H9 (cell line): ENCODE measurements around the gene ARHGAP26. TPM values are rescaled to one million over a fixed set of nuclear protein-coding genes. Genes with fewer than 3 reads are reported as not detected.

Experiments
- DNase-seq: peaks from one replicate; pipeline ENCODE4 v3.0.0-alpha.2; 2017
- H2AFZ ChIP-seq: one replicate; pipeline ENCODE4 v1.6.1; 2013; ENCODE audit warnings: mild to moderate bottlenecking, low read length, control low read depth, moderate library complexity
- H2AK5ac ChIP-seq: 2 replicates; pipeline ENCODE4 v1.6.1; 2013; ENCODE audit warnings: low read length, control low read depth, mixed read lengths; ENCODE audit not compliant: insufficient read length
- H2BK120ac ChIP-seq: one replicate; pipeline ENCODE4 v1.6.1; 2013; ENCODE audit warnings: low read depth, mild to moderate bottlenecking, low read length, control low read depth, inconsistent platforms; ENCODE audit not compliant: poor library complexity, severe bottlenecking
- H2BK12ac ChIP-seq: 2 replicates; pipeline ENCODE4 v1.6.1; 2013; ENCODE audit warnings: low read length, control low read depth, mixed read lengths, low read depth; ENCODE audit not compliant: insufficient read length
- H2BK15ac ChIP-seq: 2 replicates; pipeline ENCODE4 v1.6.1; 2013; ENCODE audit warnings: low read depth, low read length, control low read depth
- H2BK20ac ChIP-seq: one replicate; pipeline ENCODE4 v1.6.1; 2013; ENCODE audit warnings: low read depth, mild to moderate bottlenecking, low read length, control low read depth, inconsistent platforms; ENCODE audit not compliant: poor library complexity, severe bottlenecking
- H2BK5ac ChIP-seq: 2 replicates; pipeline ENCODE4 v1.6.1; 2013; ENCODE audit warnings: low read length, control low read depth, mixed read lengths; ENCODE audit not compliant: insufficient read length
- H3K14ac ChIP-seq: 2 replicates; pipeline ENCODE4 v1.6.1; 2013; ENCODE audit warnings: low read length, control low read depth; ENCODE audit not compliant: insufficient read depth
- H3K18ac ChIP-seq: 2 replicates; pipeline ENCODE4 v1.6.1; 2013; ENCODE audit warnings: low read depth, mild to moderate bottlenecking, mixed read lengths, low read length, control low read depth; ENCODE audit not compliant: insufficient read length
- H3K23ac ChIP-seq: 2 replicates; pipeline ENCODE4 v1.6.1; 2013; ENCODE audit warnings: low read length, control low read depth, mixed read lengths, low read depth; ENCODE audit not compliant: insufficient read length
- H3K23me2 ChIP-seq: 2 replicates; pipeline ENCODE4 v1.6.1; 2013; ENCODE audit warnings: low read depth, mild to moderate bottlenecking, mixed read lengths, low read length, control low read depth; ENCODE audit not compliant: insufficient read length, poor library complexity, severe bottlenecking
- H3K27ac ChIP-seq: 2 replicates; pipeline ENCODE4 v1.5.1; 2013; ENCODE audit warnings: low read length, control low read depth, mixed read lengths, low read depth; ENCODE audit not compliant: insufficient read length
- H3K27me3 ChIP-seq: 2 replicates; pipeline ENCODE4 v1.6.1; 2013; ENCODE audit warnings: low read length, control low read depth, inconsistent platforms; ENCODE audit not compliant: insufficient read depth
- H3K4ac ChIP-seq: 2 replicates; pipeline ENCODE4 v1.6.1; 2013; ENCODE audit warnings: low read depth, mild to moderate bottlenecking, control low read depth, inconsistent platforms, low read length, moderate library complexity
- H3K4me1 ChIP-seq: 2 replicates; pipeline ENCODE4 v1.6.1; 2013; ENCODE audit warnings: low read length, control low read depth, inconsistent platforms; ENCODE audit not compliant: insufficient read depth
- H3K4me2 ChIP-seq: 2 replicates; pipeline ENCODE4 v1.6.1; 2013; ENCODE audit warnings: low read length, control low read depth, mixed read lengths; ENCODE audit not compliant: insufficient read length, insufficient read depth
- H3K56ac ChIP-seq: 2 replicates; pipeline ENCODE4 v1.6.1; 2013; ENCODE audit warnings: low read depth, mild to moderate bottlenecking, mixed read lengths, low read length, control low read depth; ENCODE audit not compliant: insufficient read length
- H3K79me1 ChIP-seq: 2 replicates; pipeline ENCODE4 v1.6.1; 2013; ENCODE audit warnings: low read depth, mild to moderate bottlenecking, moderate library complexity, low read length, control low read depth, inconsistent platforms; ENCODE audit not compliant: insufficient read depth, poor library complexity, severe bottlenecking
- H3K79me2 ChIP-seq: 2 replicates; pipeline ENCODE4 v1.6.1; 2013; ENCODE audit warnings: low read length, control low read depth, inconsistent platforms; ENCODE audit not compliant: insufficient read depth
- H3K9ac ChIP-seq: 2 replicates; pipeline ENCODE4 v1.6.1; 2013; ENCODE audit warnings: low read length, control low read depth, mixed read lengths; ENCODE audit not compliant: insufficient read length; ENCODE audit errors: extremely low read depth
- H3K9me3 ChIP-seq: one replicate; pipeline ENCODE4 v1.6.1; 2013; ENCODE audit warnings: low read depth, low read length, inconsistent platforms; ENCODE audit not compliant: control insufficient read depth
- H3T11ph ChIP-seq: one replicate; pipeline ENCODE4 v1.6.1; 2013; ENCODE audit warnings: mild to moderate bottlenecking, low read length, control low read depth, inconsistent platforms
- H4K20me1 ChIP-seq: one replicate; pipeline ENCODE4 v1.6.1; 2013; ENCODE audit not compliant: control insufficient read depth, insufficient read length, insufficient read depth
- H4K5ac ChIP-seq: 2 replicates; pipeline ENCODE4 v1.6.1; 2013; ENCODE audit warnings: low read depth, mild to moderate bottlenecking, mixed read lengths, low read length, control low read depth; ENCODE audit not compliant: insufficient read length
- H4K8ac ChIP-seq: replicated peaks from 2 replicates; pipeline ENCODE4 v1.6.1; 2013; ENCODE audit warnings: low read length, control low read depth, mixed read lengths, low read depth; ENCODE audit not compliant: insufficient read length
- H4K91ac ChIP-seq: 2 replicates; pipeline ENCODE4 v1.6.1; 2013; ENCODE audit warnings: low read depth, mild to moderate bottlenecking, moderate library complexity, mixed read lengths, low read length, control low read depth; ENCODE audit not compliant: insufficient read length
- H3K27ac Mint-ChIP-seq, 3 experiments: 2 replicates in 2 of 3; 3 replicates in 1 of 3; pipeline ENCODE4 v1.8.0; 2020 to 2021; ENCODE audit warnings: mixed read lengths in 3 of 3, mild to moderate bottlenecking in 1 of 3, moderate library complexity in 1 of 3
- H3K27me3 Mint-ChIP-seq: 2 replicates; pipeline ENCODE4 v1.8.0; 2021; ENCODE audit warnings: low read depth, mild to moderate bottlenecking, moderate library complexity, mixed read lengths
- H3K36me3 Mint-ChIP-seq, 3 experiments: 2 replicates in 2 of 3; 3 replicates in 1 of 3; pipeline ENCODE4 v1.8.0; 2020 to 2021; ENCODE audit warnings: low read depth in 3 of 3, mixed read lengths in 3 of 3; ENCODE audit not compliant: insufficient read depth in 1 of 3
- H3K4me1 Mint-ChIP-seq, 2 experiments: 2 replicates each; pipeline ENCODE4 v1.8.0; 2020; ENCODE audit warnings: mixed read lengths in 2 of 2
- H3K4me3 Mint-ChIP-seq, 2 experiments: 2 replicates in 1 of 2; 3 replicates in 1 of 2; pipeline ENCODE4 v1.8.0; 2020 to 2021; ENCODE audit warnings: mild to moderate bottlenecking in 2 of 2, mixed read lengths in 2 of 2, moderate library complexity in 1 of 2
- H3K9me3 Mint-ChIP-seq, 2 experiments: 2 replicates in 1 of 2; 3 replicates in 1 of 2; pipeline ENCODE4 v1.8.0; 2020; ENCODE audit warnings: mild to moderate bottlenecking in 2 of 2, mixed read lengths in 2 of 2, moderate library complexity in 1 of 2
- CTCF ChIP-seq: fragments of 200-600 bp; sonication (generic); conservative IDR thresholded peaks from 3 replicates; pipeline ENCODE4 v1.8.0; 2021; ENCODE audit warnings: antibody characterized with exemption, mild to moderate bottlenecking
- WGBS: extraction: QIAGEN DNeasy Blood & Tissue Kit; methylation state at CpG from one replicate; pipeline ENCODE4 v1.1.7; 2013; ENCODE audit warnings: missing lambda C conversion rate, low lambda C conversion rate, mixed read lengths; ENCODE audit not compliant: insufficient read length; ENCODE audit errors: extremely low coverage; 5-methylcytosine and 5-hydroxymethylcytosine counted together
- total RNA-seq: library from RNA; stranded (reverse); gene quantifications from 2 replicates; pipeline ENCODE4 v1.2.1, GENCODE V29; 2021

Gene ARHGAP26
- total RNA-seq, 1 experiment from 2014 or later, result 13.8 TPM

GRCh38 chr5:142808878-142809598 is 38.9 kb downstream of the ARHGAP26 start:
- Histone ChIP-seq H3K4ac (no peak overlapping the region), H2BK12ac (no peak overlapping the region), H2AFZ (no peak overlapping the region), H3T11ph (no peak overlapping the region), H4K8ac (no peak overlapping the region), H4K91ac (no peak overlapping the region), H2BK20ac (no peak overlapping the region), H3K14ac (no peak overlapping the region), H2BK120ac (no peak overlapping the region), H3K27me3 (no peaks in the 10 kb centered on the region), H3K9ac (no peak overlapping the region), H2BK15ac (no peak overlapping the region), H3K18ac (no peak overlapping the region), H4K20me1 (no peaks in the 10 kb centered on the region), H2AK5ac (no peak overlapping the region), H3K23me2 (no peaks in the 10 kb centered on the region), H3K27ac (no peak overlapping the region), H3K23ac (no peak overlapping the region), H3K79me1 (no peaks in the 10 kb centered on the region), H3K9me3 (no peaks in the 10 kb centered on the region), H4K5ac (no peak overlapping the region), H3K4me2 (no peak overlapping the region), H3K4me1 (0 out of 2 replicates have a peak, but pooled peaks cover 2% of the 10 kb centered on the region), H3K56ac (no peak overlapping the region), H2BK5ac (no peak overlapping the region), H3K79me2 (no peaks in the 10 kb centered on the region)
- Mint-ChIP-seq H3K4me1 (peaks cover 20 to 25% of the 10 kb centered on the region in 2 experiments), H3K27ac (no peak overlapping the region), H3K4me3 (no peak overlapping the region), H3K9me3 (no peaks in the 10 kb centered on the region), H3K27me3 (no peaks in the 10 kb centered on the region), H3K36me3 (peaks cover 0 to 1% (median 0%) of the 10 kb centered on the region in 3 experiments; a peak in 1 of 7 replicates)
- no peak for TF ChIP-seq CTCF
- DNase-seq, result no peak
- no CpG with 5 or more reads among the region's 2 CpGs for WGBS
